Panc1 (cell line): ENCODE results near the gene ARL14. TPM values are rescaled to one million over a fixed set of nuclear protein-coding genes. Genes with fewer than 3 reads are reported as not detected.

Source experiments
- ATAC-seq: fragments of 200-7000 bp; cut with Tn5 transposase; 2 replicates; pipeline ENCODE4 v1.9.1; 2020; ENCODE audit warnings: mild to moderate bottlenecking, moderate library complexity
- BruUV-seq: library from RNA; stranded (reverse); fragments of 400-500 nt; replicated peaks from 2 replicates; lab custom pipeline; 2021; lab: Mats Ljungman, UMichigan
- CTCF ChIA-PET: fragments of 300-600 bp; sonication (Branson Sonifier 250); formaldehyde crosslinking; loops from one replicate; lab custom pipeline; 2022; ENCODE audit warnings: antibody characterized with exemption; lab: Charles Lee
- POLR2A ChIA-PET: fragments of 300-600 bp; sonication (Branson Sonifier 250); formaldehyde crosslinking; loops from one replicate; lab custom pipeline; 2022; ENCODE audit warnings: antibody characterized with exemption; lab: Charles Lee
- DNase-seq: peaks from one replicate; pipeline ENCODE4 v3.0.0-alpha.2; 2010; ENCODE audit warnings: low read depth, low spot score
- H3K27ac ChIP-seq: 2 replicates; pipeline ENCODE4 v1.5.1; 2011; ENCODE audit warnings: mild to moderate bottlenecking, low read length, inconsistent platforms
- H3K27me3 ChIP-seq: fragments of 200-500 bp; sonication (Bioruptor generic); 2 replicates; pipeline ENCODE4 v1.6.0; 2014; ENCODE audit warnings: low read length, inconsistent platforms; ENCODE audit not compliant: control insufficient read depth, insufficient read depth
- H3K36me3 ChIP-seq: fragments of 200-500 bp; sonication (Bioruptor generic); 2 replicates; pipeline ENCODE4 v1.5.1; 2014; ENCODE audit warnings: inconsistent platforms, mild to moderate bottlenecking, low read length, moderate library complexity; ENCODE audit not compliant: control insufficient read depth, insufficient read depth
- H3K4me1 ChIP-seq: 2 replicates; pipeline ENCODE4 v1.5.1; 2011; ENCODE audit warnings: inconsistent platforms, mild to moderate bottlenecking, low read length, moderate library complexity; ENCODE audit not compliant: control insufficient read depth, insufficient read depth
- H3K4me3 ChIP-seq, 2 experiments: 2 replicates each; pipeline ENCODE4 v1.5.1; 2011 to 2012; ENCODE audit warnings: low read depth in 2 of 2, low read length in 2 of 2, mild to moderate bottlenecking in 2 of 2, inconsistent platforms in 1 of 2, moderate library complexity in 1 of 2
- H3K9me3 ChIP-seq: fragments of 200-500 bp; sonication (Bioruptor generic); 2 replicates; pipeline ENCODE4 v1.5.1; 2014; ENCODE audit warnings: low read depth, mild to moderate bottlenecking, inconsistent platforms, low read length, moderate library complexity; ENCODE audit not compliant: control insufficient read depth, insufficient read depth
- CTCF ChIP-seq: fragments of 450-650 bp; IDR thresholded peaks from 2 replicates; pipeline ENCODE4 v1.5.1; 2017; ENCODE audit warnings: mild to moderate bottlenecking
- POLR2AphosphoS5 ChIP-seq: IDR thresholded peaks from 2 replicates; pipeline ENCODE4 v1.6.1; 2012; ENCODE audit warnings: mild to moderate bottlenecking, low read depth, low read length, moderate library complexity
- SIN3A ChIP-seq: IDR thresholded peaks from 2 replicates; pipeline ENCODE4 v1.6.1; 2012; ENCODE audit warnings: low read depth, mild to moderate bottlenecking, low read length, moderate library complexity, borderline replicate concordance; ENCODE audit not compliant: insufficient read depth
- TCF7L2 ChIP-seq: IDR thresholded peaks from 2 replicates; pipeline ENCODE4 v1.6.1; 2011; ENCODE audit warnings: mild to moderate bottlenecking, low read depth, low read length, inconsistent platforms
- in situ Hi-C: cut with HindIII; loops from 2 replicates; pipeline ENCODE4 v1.10.0; 2016; ENCODE audit warnings: low sequenced_read_pairs, low pct_unique_long_range_greater_than_20kb
- intact Hi-C: fragments of 100-400 bp; cut with micrococcal nuclease; formaldehyde crosslinking; loops from one replicate; pipeline ENCODE4 v1.10.0; 2022; ENCODE audit not compliant: unreplicated experiment
- total RNA-seq: library from RNA; stranded (reverse); gene quantifications from one replicate; pipeline ENCODE4 v1.2.1, GENCODE V29; 2021; ENCODE audit not compliant: unreplicated experiment
- TF ChIP-seq, protein P1 (sequence below), 2 experiments: IDR thresholded peaks; 2 replicates each; pipeline ENCODE4 v1.6.1; 2011 to 2012; ENCODE audit warnings: low read depth in 2 of 2, control low read depth in 1 of 2, low read length in 1 of 2, mild to moderate bottlenecking in 1 of 2, moderate library complexity in 1 of 2; ENCODE audit not compliant: insufficient read depth in 1 of 2

Gene ARL14
- total RNA-seq, 1 experiment from 2014 or later: 2.5 TPM

- intact Hi-C loops: no loop called here
- TF ChIP-seq TCF7L2: no peak
- no peak for TF ChIP-seq POLR2AphosphoS5
- TF ChIP-seq, protein P1, sequence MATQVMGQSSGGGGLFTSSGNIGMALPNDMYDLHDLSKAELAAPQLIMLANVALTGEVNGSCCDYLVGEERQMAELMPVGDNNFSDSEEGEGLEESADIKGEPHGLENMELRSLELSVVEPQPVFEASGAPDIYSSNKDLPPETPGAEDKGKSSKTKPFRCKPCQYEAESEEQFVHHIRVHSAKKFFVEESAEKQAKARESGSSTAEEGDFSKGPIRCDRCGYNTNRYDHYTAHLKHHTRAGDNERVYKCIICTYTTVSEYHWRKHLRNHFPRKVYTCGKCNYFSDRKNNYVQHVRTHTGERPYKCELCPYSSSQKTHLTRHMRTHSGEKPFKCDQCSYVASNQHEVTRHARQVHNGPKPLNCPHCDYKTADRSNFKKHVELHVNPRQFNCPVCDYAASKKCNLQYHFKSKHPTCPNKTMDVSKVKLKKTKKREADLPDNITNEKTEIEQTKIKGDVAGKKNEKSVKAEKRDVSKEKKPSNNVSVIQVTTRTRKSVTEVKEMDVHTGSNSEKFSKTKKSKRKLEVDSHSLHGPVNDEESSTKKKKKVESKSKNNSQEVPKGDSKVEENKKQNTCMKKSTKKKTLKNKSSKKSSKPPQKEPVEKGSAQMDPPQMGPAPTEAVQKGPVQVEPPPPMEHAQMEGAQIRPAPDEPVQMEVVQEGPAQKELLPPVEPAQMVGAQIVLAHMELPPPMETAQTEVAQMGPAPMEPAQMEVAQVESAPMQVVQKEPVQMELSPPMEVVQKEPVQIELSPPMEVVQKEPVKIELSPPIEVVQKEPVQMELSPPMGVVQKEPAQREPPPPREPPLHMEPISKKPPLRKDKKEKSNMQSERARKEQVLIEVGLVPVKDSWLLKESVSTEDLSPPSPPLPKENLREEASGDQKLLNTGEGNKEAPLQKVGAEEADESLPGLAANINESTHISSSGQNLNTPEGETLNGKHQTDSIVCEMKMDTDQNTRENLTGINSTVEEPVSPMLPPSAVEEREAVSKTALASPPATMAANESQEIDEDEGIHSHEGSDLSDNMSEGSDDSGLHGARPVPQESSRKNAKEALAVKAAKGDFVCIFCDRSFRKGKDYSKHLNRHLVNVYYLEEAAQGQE (IDR thresholded peaks at IDR 0.05; ENCODE audit: insufficient read depth in 1 of 2, low read depth in 2 of 2, low read length in 1 of 2): no peak
- peak; percentile 53 for TF ChIP-seq CTCF
- ChIA-PET CTCF (no interaction called here), POLR2A (no interaction called here)
- DNase-seq (no peak), ATAC-seq (peak; percentile 70)
- in situ Hi-C loops: no loop called here
- H3K4me1 ChIP-seq: no peaks in the 10 kb centered on the region
- H3K27ac ChIP-seq: no peak overlapping the region
- H3K9me3 ChIP-seq: no peaks in the 10 kb centered on the region
- no TSS peak for BruUV-seq
- H3K4me3 ChIP-seq: no peak overlapping the region
- H3K27me3 ChIP-seq: no peaks in the 10 kb centered on the region
- no peaks in the 10 kb centered on the region for H3K36me3 ChIP-seq
These were observed 43.3 kb downstream of the ARL14 start for GRCh38 chr3:160720123-160720746.

DNA sequence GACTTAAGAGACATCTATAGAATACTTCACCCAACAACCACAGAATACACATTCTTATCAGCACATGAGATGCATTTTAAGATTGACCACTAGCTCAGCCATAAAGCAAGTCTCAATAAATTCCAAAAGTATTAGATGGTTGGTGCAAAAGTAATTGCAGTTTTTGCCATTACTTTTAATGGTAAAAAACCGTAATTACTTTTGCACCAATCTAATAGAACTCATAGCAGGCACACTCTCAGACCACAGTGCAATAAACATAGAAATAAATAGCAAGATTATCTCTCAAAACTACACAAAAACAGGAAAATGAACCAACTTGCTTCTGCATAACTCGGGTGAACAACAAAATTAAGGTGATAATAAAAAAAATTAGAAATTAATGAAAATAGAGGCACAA lies 45.4 kb downstream of the ARL14 start:
- H3K27ac ChIP-seq: no peak overlapping the region
- no peaks in the 10 kb centered on the region for H3K36me3 ChIP-seq
- no peak for ATAC-seq
- no peak for DNase-seq
- TF ChIP-seq TCF7L2 (no peak), CTCF (no peak), SIN3A (no peak), POLR2AphosphoS5 (no peak)
- TF ChIP-seq, protein P1 (IDR thresholded peaks at IDR 0.05; ENCODE audit: insufficient read depth in 1 of 2, low read depth in 2 of 2, low read length in 1 of 2): no peak
- no peaks in the 10 kb centered on the region for H3K27me3 ChIP-seq
- intact Hi-C loops (no loop called here), in situ Hi-C loops (no loop called here)
- ChIA-PET CTCF (no interaction called here), POLR2A (no interaction called here)
- no peaks in the 10 kb centered on the region for H3K9me3 ChIP-seq
- no peak overlapping the region for H3K4me3 ChIP-seq
- BruUV-seq: no TSS peak
- no peaks in the 10 kb centered on the region for H3K4me1 ChIP-seq
